ENCODE data around the gene BLID.

The BLID gene

GRCh38 chr11:122138744-122139594, 23.0 kb upstream of the BLID start:
- DNase-seq, result no peak

GRCh38 chr11:122137078-122137793, 21.2 kb upstream of the BLID start:
- no peak for DNase-seq

- no peak for DNase-seq
Observed at GRCh38 chr11:122131126-122131525, 15.1 kb upstream of the BLID start.

GRCh38 chr11:122128146-122128545, 12.1 kb upstream of the BLID start:
- DNase-seq, result no peak

- no peak for DNase-seq
Observed at GRCh38 chr11:122127020-122127419, 11.0 kb upstream of the BLID start.

GRCh38 chr11:122126024-122126688, 10.1 kb upstream of the BLID start:
- no peak for DNase-seq

GRCh38 chr11:122123263-122123929, 7.4 kb upstream of the BLID start:
- DNase-seq, result no peak

GRCh38 chr11:122122179-122122578, 6.2 kb upstream of the BLID start:
- no peak for DNase-seq

GRCh38 chr11:122120096-122120495, 4.1 kb upstream of the BLID start:
- DNase-seq, result no peak

- no peak for DNase-seq
Observed at GRCh38 chr11:122116591-122116990, 576 bp upstream of the BLID start.

GRCh38 chr11:122114976-122115375, 1.0 kb downstream of the BLID start:
- DNase-seq, result no peak

GRCh38 chr11:122113836-122114825, 1.9 kb downstream of the BLID start:
- DNase-seq, result no peak

GRCh38 chr11:122112470-122113365, 3.3 kb downstream of the BLID start:
- DNase-seq, result no peak

- no peak for DNase-seq
Observed at GRCh38 chr11:122109932-122110331, 6.1 kb downstream of the BLID start.

- no peak for DNase-seq
Observed at GRCh38 chr11:122108828-122109227, 7.2 kb downstream of the BLID start.

GRCh38 chr11:122108192-122108799, 7.7 kb downstream of the BLID start:
- no peak for DNase-seq

- DNase-seq, result no peak
Observed at GRCh38 chr11:122107566-122107965, 8.4 kb downstream of the BLID start.

- no peak for DNase-seq
Observed at GRCh38 chr11:122107045-122107444, 9.0 kb downstream of the BLID start.

GRCh38 chr11:122105044-122105758, 10.8 kb downstream of the BLID start:
- DNase-seq, result no peak

GRCh38 chr11:122104341-122104740, 11.7 kb downstream of the BLID start:
- no peak for DNase-seq

Measured in stimulated activated CD4-positive, alpha-beta T cell treated with anti-CD3 and anti-CD28 coated beads, Interleukin-4, amount 100 ng/mL, for 4 hours (primary cell).